Hepatocyte (in vitro differentiated cells): Measurements from ENCODE around the gene NR2C2AP. TPM values are rescaled to one million over a fixed set of nuclear protein-coding genes. Genes with fewer than 3 reads are reported as not detected.

Experiments
- DNase-seq: peaks from one replicate; pipeline ENCODE4 v3.0.0-alpha.2; 2016; ENCODE audit warnings: low spot score
- H2AFZ ChIP-seq: fragments of 200-600 bp; sonication (generic); 2 replicates; pipeline ENCODE4 v1.6.0; 2016; ENCODE audit warnings: antibody characterized with exemption, mild to moderate bottlenecking
- H3K27ac ChIP-seq: fragments of 200-600 bp; sonication (generic); 2 replicates; pipeline ENCODE4 v1.5.1; 2016; ENCODE audit warnings: mild to moderate bottlenecking
- H3K27me3 ChIP-seq: fragments of 200-600 bp; sonication (generic); 2 replicates; pipeline ENCODE4 v1.6.1; 2016
- H3K36me3 ChIP-seq: fragments of 200-600 bp; sonication (generic); replicated peaks from 2 replicates; pipeline ENCODE4 v1.5.1; 2016; ENCODE audit warnings: low read depth; ENCODE audit not compliant: insufficient read depth
- H3K4me1 ChIP-seq: fragments of 200-600 bp; sonication (generic); 2 replicates; pipeline ENCODE4 v1.5.1; 2016; ENCODE audit warnings: mild to moderate bottlenecking, moderate library complexity; ENCODE audit not compliant: insufficient read depth
- H3K4me2 ChIP-seq: fragments of 200-600 bp; sonication (generic); 2 replicates; pipeline ENCODE4 v1.6.0; 2016
- H3K4me3 ChIP-seq: fragments of 200-600 bp; sonication (generic); 2 replicates; pipeline ENCODE4 v1.5.1; 2016; ENCODE audit warnings: mild to moderate bottlenecking
- H3K79me2 ChIP-seq: fragments of 200-600 bp; sonication (generic); 2 replicates; pipeline ENCODE4 v1.6.0; 2017; ENCODE audit warnings: mild to moderate bottlenecking
- H3K9me2 ChIP-seq: fragments of 200-600 bp; sonication (generic); replicated peaks from 2 replicates; pipeline ENCODE4 v1.6.0; 2017; ENCODE audit warnings: mild to moderate bottlenecking; ENCODE audit not compliant: insufficient read depth
- H3K9me3 ChIP-seq: fragments of 200-600 bp; sonication (generic); 2 replicates; pipeline ENCODE4 v1.5.1; 2016; ENCODE audit warnings: low read depth, mild to moderate bottlenecking
- H4K20me1 ChIP-seq: fragments of 200-600 bp; sonication (generic); 2 replicates; pipeline ENCODE4 v1.6.0; 2016; ENCODE audit warnings: mild to moderate bottlenecking; ENCODE audit not compliant: insufficient read depth, poor library complexity, severe bottlenecking
- CTCF ChIP-seq: fragments of 200-600 bp; sonication (generic); IDR thresholded peaks from 2 replicates; pipeline ENCODE4 v1.5.1; 2016; ENCODE audit warnings: antibody characterized with exemption, mild to moderate bottlenecking; ENCODE audit not compliant: poor library complexity
- EZH2 ChIP-seq: fragments of 200-600 bp; sonication (generic); IDR thresholded peaks from 2 replicates; pipeline ENCODE4 v1.6.1; 2016; ENCODE audit warnings: antibody characterized with exemption, mild to moderate bottlenecking, borderline replicate concordance
- EZH2phosphoT487 ChIP-seq: fragments of 200-600 bp; sonication (generic); IDR thresholded peaks from one replicate; pipeline ENCODE4 v1.6.1; 2018; ENCODE audit warnings: antibody characterized with exemption, mild to moderate bottlenecking, low read depth, moderate library complexity; ENCODE audit not compliant: unreplicated experiment, severe bottlenecking
- WGBS: methylation state at CpG from one replicate; pipeline ENCODE4 v1.1.6; 2016; ENCODE audit warnings: low lambda C conversion rate; ENCODE audit errors: missing lambda C conversion rate; 5-methylcytosine and 5-hydroxymethylcytosine counted together
- polyA plus RNA-seq: library from polyadenylated mRNA; unstranded; fragments of >200 nt; fragmentation: Nextera tagmentation; extraction: Ambion mirVana; gene quantifications from 2 replicates; pipeline ENCODE4 v1.2.1, GENCODE V29; 2016
- total RNA-seq: library from RNA; depleted of rRNA; stranded (reverse); fragments of >200 nt; gene quantifications from 2 replicates; pipeline ENCODE4 v1.2.3, GENCODE V29; 2014

NR2C2AP gene
- total and polyA plus RNA-seq, 2 experiments from 2014 or later = 5.2 to 9.0 TPM

- H3K27me3 ChIP-seq = peaks cover 24% of the 10 kb centered on the region
Measured at GRCh38 chr19:19227217-19227616, 24.0 kb upstream of the NR2C2AP start.

GRCh38 chr19:19226663-19227062 is 23.4 kb upstream of the NR2C2AP start:
- Histone ChIP-seq H3K36me3 (no peaks in the 10 kb centered on the region), H2AFZ (no peak overlapping the region), H3K9me3 (no peaks in the 10 kb centered on the region), H4K20me1 (no peaks in the 10 kb centered on the region), H3K4me1 (no peaks in the 10 kb centered on the region), H3K9me2 (no peaks in the 10 kb centered on the region), H3K27ac (no peak overlapping the region), H3K4me2 (no peak overlapping the region), H3K4me3 (no peak overlapping the region), H3K27me3 (peaks cover 24% of the 10 kb centered on the region), H3K79me2 (no peaks in the 10 kb centered on the region)
- no peak for DNase-seq
- TF ChIP-seq CTCF (no peak), EZH2 (no peak), EZH2phosphoT487 (no peak)
- 80% methylated on average over 10 of the region's 10 CpGs for WGBS

More at GRCh38 chr19:19227217-19227616, 24.0 kb upstream of the NR2C2AP start:
- H3K9me2 ChIP-seq = no peaks in the 10 kb centered on the region
- no peaks in the 10 kb centered on the region for H4K20me1 ChIP-seq
- no peak overlapping the region for H3K27ac ChIP-seq
- no peak overlapping the region for H3K4me2 ChIP-seq
- no peak for DNase-seq
- 89% methylated on average over 4 of the region's 4 CpGs for WGBS
- H3K4me3 ChIP-seq = no peak overlapping the region
- H3K9me3 ChIP-seq = no peaks in the 10 kb centered on the region
- no peak overlapping the region for H2AFZ ChIP-seq
- H3K79me2 ChIP-seq = no peaks in the 10 kb centered on the region
- H3K4me1 ChIP-seq = no peaks in the 10 kb centered on the region
- no peak for TF ChIP-seq CTCF
- no peak for TF ChIP-seq EZH2
- TF ChIP-seq EZH2phosphoT487 = no peak
- no peaks in the 10 kb centered on the region for H3K36me3 ChIP-seq

GRCh38 chr19:19226204-19226603 is 23.0 kb upstream of the NR2C2AP start:
- H3K79me2 ChIP-seq = no peaks in the 10 kb centered on the region
- H3K4me1 ChIP-seq = no peaks in the 10 kb centered on the region
- H3K27me3 ChIP-seq = peaks cover 24% of the 10 kb centered on the region
- DNase-seq = no peak
- no peak overlapping the region for H3K4me3 ChIP-seq
- H3K27ac ChIP-seq = no peak overlapping the region
- no peak overlapping the region for H2AFZ ChIP-seq
- no peak for TF ChIP-seq CTCF
- no peak for TF ChIP-seq EZH2
- TF ChIP-seq EZH2phosphoT487 = no peak
- WGBS = 90% methylated on average over 5 of the region's 5 CpGs
- H3K9me2 ChIP-seq = no peaks in the 10 kb centered on the region
- no peaks in the 10 kb centered on the region for H4K20me1 ChIP-seq
- no peak overlapping the region for H3K4me2 ChIP-seq
- H3K36me3 ChIP-seq = no peaks in the 10 kb centered on the region
- no peaks in the 10 kb centered on the region for H3K9me3 ChIP-seq
